HEK293T (cell line): ENCODE results near the gene TCF19.

Experiments
- ARNT ChIP-seq: fragments of 450-650 bp; IDR thresholded peaks from 2 replicates; pipeline ENCODE4 v1.6.1; 2017; ENCODE audit warnings: mild to moderate bottlenecking
- BHLHE40 ChIP-seq: fragments of 450-650 bp; IDR thresholded peaks from 2 replicates; pipeline ENCODE4 v1.6.1; 2016; ENCODE audit warnings: mild to moderate bottlenecking, moderate library complexity, borderline replicate concordance
- CTBP1 ChIP-seq: fragments of 450-650 bp; IDR thresholded peaks from 2 replicates; pipeline ENCODE4 v1.6.1; 2016; ENCODE audit warnings: borderline replicate concordance
- FOXM1 ChIP-seq: fragments of 450-650 bp; IDR thresholded peaks from 2 replicates; pipeline ENCODE4 v1.6.1; 2017; ENCODE audit warnings: mild to moderate bottlenecking, borderline replicate concordance
- HDGF ChIP-seq: fragments of 450-650 bp; IDR thresholded peaks from 2 replicates; pipeline ENCODE4 v1.6.1; 2017; ENCODE audit warnings: antibody characterized with exemption, borderline replicate concordance
- LEF1 ChIP-seq: fragments of 450-650 bp; IDR thresholded peaks from 2 replicates; pipeline ENCODE4 v1.6.1; 2017; ENCODE audit warnings: mild to moderate bottlenecking, borderline replicate concordance
- PKNOX1 ChIP-seq: fragments of 450-650 bp; IDR thresholded peaks from 2 replicates; pipeline ENCODE4 v1.6.1; 2016
- SP1 ChIP-seq: fragments of 450-650 bp; IDR thresholded peaks from 2 replicates; pipeline ENCODE4 v1.6.1; 2017
- SUZ12 ChIP-seq: fragments of 450-650 bp; IDR thresholded peaks from 2 replicates; pipeline ENCODE4 v1.6.1; 2016; ENCODE audit warnings: mild to moderate bottlenecking
- TARDBP ChIP-seq: fragments of 450-650 bp; IDR thresholded peaks from 2 replicates; pipeline ENCODE4 v1.6.1; 2016

GRCh38 chr6:31156641-31157040 lies 1.7 kb upstream of the TCF19 start:
- TF ChIP-seq SP1: no peak
- no peak for TF ChIP-seq FOXM1
- no peak for TF ChIP-seq SUZ12
- TF ChIP-seq LEF1: no peak
- TF ChIP-seq CTBP1: no peak
- no peak for TF ChIP-seq TARDBP
- TF ChIP-seq HDGF: no peak
- TF ChIP-seq PKNOX1: no peak
- TF ChIP-seq BHLHE40: no peak
- TF ChIP-seq ARNT: no peak
